CD4-positive, alpha-beta T cell treated with Interleukin-4 for 4 hours (primary cell): ENCODE data around the gene RYR3.

Source experiments
- DNase-seq: peaks from one replicate; pipeline ENCODE4 v3.0.0-alpha.2; 2020

Gene RYR3

DNA sequence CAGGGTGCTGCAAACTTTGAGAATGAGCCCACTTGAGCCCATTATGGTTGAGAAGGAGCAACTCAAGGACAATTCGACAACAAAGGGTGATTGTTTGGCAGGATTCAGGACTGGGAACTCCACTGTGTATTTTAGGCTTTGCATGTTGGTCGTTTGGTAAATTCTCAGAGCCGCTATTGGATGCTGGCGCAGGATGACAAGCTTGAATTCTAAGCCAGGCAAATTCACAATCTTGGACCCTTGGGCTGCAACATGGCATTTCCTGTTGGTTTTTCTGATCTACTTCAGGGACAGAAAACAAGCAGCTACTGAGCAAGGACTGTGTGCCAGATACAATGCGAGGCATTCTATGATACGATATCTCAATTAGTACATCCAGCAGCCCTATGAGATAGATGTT, 82.8 kb downstream of the RYR3 start:
- no peak for DNase-seq

DNA sequence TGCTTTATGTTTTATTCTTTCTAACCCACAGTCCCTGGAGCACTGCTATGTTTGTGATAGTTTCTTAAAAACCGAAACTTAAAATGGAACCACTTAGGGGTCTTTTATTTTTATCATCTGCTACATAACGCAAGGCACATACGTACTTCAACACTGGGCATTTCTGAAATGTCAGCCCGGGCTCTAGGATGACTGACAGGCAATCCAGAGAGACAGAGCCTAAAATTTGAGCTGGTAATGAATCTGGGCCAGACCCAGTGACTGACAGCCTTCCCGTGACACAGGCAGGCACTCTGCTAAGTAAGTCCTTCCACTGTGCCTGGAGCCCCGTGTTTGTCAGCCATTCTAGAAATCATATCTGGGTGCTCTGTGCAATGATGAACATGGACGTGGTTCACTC, 84.6 kb downstream of the RYR3 start:
- no peak for DNase-seq

DNA sequence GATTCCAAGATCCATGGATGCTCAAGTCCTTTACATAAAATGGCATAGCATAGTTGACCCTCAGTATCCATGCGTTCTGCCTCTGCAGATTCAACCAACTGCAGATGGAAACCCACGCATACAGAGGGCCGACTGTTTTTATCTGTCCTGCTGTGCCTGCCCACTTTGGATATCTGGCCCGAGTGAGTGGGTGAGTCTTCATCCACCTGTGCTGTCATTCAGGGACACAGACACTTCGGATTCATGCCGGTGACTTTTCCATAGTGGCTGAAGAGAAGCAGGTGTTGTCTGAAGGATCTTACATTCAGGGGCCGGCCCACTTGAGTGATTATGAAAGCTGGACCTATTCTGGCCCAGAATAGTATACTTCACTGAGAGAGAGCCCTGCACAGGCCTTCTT, 85.1 kb downstream of the RYR3 start:
- no peak for DNase-seq

DNA sequence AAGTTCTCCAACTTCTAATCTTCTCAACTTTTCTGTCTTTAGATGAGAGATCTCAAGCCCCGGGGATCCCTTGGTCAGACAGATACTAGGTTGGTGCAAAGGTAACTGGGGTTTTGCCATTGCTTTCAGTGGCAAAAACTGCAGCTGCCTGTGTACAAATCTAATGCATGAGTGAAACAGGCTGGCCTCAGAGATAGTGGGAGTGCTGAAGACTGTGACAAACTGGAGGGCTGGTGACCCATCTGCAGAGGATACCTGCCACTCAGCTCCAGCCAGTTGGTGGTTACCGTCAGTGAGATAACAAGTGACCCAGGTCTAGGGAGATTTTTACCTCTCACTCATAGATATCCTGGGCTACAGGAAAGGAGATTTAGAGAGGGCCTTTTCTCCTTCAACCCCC, 85.7 kb downstream of the RYR3 start:
- DNase-seq = no peak

DNA sequence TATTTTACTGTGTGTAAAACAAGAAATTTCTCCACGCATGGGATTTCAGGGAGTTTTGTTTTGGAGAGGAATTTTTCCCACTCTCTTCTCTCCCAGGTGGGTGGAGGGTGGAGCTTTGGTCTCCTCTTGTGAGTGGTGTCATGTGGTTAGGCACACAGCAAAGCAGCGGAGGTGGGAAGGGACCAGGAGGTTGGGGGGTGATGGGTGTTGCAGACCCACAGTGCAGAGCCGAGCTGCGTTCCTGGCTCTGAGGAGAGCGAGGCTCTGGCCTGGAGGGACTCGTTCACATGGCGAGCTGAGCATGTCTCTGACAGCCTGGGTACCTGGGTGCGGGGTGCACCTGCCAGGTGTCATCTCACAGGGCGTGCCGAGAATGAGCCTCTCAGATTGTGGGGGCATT, 87.8 kb downstream of the RYR3 start:
- DNase-seq = no peak

DNA sequence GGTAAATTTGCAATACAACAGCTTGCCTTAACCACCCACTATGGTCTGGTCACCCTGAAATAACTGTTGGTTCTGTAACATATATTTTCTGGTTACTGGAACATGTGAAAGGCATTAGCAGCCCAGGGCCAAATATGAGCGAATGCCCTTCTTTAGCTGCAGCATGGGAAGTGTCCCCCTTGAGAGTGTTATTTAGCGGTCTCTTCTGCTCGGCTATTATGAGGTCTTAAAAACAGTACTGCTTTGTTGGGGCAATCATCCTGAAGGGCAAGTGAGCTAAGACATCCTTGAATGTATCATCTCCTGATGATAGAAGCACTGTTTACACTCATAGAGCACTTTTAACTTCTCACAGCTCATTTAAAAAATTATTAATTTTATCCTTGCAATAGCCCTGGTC, 90.2 kb downstream of the RYR3 start:
- DNase-seq = no peak

DNA sequence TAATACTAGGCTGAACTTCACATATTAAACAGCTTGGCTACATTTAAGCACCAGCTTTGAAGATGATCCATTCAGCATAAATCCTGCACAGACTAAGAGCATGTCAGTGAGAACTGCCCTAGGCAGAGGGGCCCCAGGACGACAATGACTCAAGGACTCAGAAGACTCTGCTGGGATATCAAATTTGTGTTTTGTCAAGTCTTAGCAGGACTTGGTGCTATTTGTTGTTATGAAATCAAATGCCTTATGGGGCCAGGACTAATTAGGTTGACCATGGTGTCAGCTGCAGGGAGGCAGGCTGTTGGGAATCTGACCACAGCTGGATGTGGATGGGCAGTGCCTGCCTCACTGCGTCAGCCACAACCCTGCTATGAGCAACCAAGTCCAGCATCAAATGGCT, 91.8 kb downstream of the RYR3 start:
- DNase-seq = no peak

DNA sequence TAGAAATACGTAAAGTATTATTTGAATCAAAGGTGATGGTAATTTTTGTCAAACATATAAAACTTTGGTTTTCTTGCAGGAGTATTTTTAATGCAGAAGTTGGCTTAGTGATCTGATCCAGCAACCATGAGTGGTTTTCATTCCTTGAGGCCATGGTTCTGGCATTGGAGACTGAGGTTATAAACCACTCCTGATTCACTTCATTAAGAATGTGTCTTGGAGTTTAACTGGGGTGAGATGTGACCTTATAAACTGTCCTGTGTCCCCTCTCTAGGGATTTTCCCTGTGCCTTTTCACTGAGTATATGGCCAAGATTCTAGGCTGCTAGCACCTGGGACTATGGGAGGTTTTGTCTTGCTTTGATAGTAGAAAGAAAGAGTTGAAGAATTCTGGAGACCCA, 94.3 kb downstream of the RYR3 start:
- DNase-seq = no peak

DNA sequence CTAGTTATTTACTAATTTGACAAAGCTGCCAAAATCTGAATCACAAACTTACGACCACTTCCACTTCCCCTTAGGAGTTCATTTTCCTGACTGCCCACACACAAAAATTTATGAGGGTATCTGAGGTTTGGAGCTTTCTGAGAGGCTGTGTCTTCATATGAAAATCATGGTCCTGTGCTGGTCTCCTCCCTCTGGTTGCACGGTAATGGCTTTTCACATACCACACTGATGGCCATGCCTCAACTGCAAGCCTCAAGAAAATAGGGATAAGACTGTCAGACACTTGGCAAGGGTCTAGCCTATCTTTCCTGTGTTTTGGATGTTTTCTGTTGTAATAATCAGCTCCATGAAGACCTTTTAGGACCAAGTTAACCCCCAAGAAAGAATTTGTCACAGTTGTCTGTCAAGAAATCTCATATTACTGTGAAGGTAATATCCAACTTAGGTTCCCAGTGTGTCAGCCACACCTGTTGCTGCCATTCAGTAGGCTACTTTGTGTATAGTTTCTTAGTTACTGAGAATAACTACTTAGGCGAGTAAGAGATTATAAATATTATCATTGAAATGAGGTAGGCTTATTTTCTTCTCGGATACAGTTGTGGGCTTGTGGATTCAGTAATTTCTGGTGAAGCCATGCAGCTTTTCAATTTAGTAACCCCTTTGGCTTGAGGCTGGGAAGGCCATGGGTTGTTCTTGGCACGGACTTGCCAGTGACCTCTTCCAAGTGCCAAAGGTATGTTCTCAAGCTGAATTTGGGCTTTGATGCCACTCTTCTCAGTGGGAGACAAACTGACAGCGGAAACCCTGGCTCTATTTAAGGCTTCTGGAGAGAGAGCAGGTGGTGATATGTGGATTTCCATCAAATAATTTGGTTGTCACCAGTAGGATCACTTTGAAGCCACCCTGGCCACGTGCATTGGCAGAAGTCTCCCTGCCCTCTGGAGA, 101.1 kb downstream of the RYR3 start:
- DNase-seq = no peak

DNA sequence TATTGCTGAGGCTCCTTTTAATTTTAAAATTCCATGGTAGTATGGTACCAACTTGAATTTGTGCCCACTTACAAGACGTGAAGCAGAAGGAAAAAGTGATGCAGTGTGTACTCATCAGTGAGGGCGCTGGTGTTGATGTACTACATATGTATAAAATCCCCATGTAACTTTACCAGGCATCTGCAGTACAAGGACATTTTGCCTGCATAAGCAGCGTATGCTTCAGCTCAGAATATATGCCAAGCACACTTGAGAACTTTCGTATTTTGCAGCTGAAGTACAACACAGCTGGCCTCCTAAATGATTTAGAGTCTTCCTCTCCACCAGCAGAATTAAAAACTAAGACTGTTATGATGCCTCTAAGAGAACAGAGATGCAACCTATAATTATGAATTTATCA, 108.9 kb downstream of the RYR3 start:
- DNase-seq = no peak

DNA sequence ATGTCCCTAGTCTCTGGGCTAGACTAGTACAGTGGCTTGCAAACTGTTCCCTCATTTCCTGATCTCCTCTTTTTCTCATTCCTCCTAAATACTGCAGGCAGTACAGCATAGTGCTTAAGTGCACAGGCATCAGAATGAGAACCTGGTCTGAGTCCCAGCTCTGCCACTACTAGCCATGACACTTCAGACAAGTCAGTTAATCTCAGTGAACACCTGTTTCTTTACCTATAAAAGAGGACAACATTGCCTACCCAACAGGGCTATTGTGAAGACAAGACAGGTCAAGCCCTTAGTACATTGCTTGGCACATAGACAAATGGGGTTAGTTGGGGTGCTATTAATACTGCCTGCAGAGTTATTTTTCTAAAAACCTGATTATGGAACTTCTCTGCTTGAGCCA, 113.3 kb downstream of the RYR3 start:
- no peak for DNase-seq

DNA sequence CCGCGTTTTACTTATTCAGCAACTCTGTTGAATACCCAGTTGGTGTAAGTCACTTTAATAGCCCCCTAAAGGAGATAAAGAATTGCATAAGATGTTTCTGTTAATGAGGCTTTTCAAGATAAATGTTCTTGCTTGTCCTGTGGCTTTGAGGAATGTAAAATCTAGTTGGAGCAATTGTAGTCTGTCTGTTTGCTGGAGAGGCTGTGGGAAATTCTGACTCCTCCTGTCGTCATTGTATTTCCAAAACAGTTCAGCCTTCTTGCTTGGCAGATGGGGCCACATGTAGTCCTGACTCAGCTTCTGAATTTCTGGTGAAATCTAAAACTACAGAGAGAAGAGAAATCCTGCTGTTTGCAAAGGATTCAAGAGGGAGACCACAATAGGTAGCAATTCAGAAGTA, 114.4 kb downstream of the RYR3 start:
- DNase-seq = no peak

DNA sequence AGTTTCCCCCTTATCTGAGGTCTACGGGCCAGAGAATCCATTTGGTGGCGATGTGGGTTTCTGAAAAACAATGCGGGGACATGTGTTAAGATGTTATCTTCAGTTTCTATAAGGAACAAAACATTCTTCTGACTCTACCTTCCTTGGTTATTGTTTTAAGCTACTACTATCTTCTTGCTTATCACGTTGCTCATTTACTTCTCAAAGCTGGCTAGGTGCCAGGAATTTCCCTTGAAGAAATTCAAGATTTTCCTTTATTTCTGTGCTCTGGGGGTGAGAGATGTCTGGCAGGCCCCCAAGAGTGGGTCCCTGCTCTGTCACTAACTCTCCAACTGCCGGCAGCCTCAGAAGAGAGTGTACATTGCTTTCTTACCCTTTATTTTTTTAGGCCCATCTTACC, 119.8 kb downstream of the RYR3 start:
- DNase-seq = no peak

DNA sequence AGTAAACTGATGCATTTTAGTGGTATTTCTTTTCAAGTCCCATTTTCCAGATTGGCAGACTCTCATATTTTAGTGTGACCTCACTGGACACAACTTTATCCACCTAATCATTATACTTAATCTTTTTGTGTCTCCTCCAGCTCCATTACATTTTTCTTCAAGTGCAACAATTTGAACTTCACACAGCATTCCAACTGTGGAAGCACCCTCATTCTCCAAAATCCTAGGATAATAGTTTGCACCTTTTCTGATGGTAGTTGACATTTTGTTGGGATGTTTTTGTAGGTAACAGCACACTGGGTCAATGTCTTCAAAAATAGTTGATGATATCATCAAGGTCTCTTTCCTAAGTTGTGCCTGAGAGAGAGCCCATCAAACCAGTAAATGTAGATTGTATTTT, 123.1 kb downstream of the RYR3 start:
- DNase-seq = no peak

DNA sequence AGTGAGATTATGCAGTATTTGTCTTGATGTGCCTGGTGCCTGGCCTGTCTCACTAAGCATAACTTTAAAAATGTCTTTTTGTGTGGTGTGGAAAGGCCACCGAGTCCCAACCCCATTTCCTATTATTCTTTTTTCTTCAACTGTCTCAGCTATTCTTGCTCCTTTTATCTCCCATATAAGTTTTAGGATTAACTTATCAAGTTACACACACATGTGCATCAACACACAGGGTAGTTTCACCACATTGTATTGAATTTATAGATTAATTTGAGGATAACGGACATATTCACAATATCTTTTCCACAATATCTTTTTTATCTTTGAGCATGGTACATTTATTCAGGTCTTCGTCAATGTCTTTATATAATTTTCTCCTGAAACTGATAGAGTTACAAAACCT, 127.6 kb downstream of the RYR3 start:
- no peak for DNase-seq

DNA sequence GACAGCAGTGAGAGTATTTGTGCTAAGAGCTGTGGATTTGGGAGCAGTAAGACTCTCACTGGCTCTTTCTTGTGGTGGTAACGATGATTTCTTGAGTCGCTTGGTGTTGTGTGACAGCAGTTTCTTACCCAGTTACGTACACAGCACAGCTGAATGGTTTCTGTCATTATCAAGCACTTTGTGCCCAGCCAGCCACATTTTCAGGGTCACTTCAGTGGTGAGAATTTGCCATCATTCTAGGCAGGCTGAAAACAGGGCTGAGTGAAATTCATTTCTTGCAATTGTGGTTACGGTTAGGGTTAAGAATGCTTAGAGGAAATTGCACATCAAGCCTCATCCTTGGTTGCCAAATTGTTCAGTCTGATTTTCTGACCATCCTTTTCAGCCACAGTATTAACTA, 130.1 kb downstream of the RYR3 start:
- no peak for DNase-seq

DNA sequence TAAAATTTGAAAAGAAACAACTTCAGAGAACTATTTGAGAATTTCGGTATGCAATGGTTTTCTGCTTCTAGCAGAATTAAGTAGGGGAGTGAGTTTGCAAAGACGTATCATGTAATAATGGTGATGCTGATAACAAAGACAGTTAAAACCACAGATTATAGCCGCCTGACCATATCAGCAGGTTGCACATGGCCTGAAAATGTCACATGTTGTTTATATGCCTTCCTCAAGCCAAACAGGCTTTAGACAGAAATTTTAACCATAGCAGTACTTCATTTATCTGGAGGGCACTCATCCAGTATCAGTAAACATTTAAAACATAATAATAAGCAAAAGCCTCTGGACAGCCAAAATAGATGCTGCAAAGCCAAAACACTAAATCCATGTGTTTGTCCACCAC, 131.7 kb downstream of the RYR3 start:
- DNase-seq = no peak

DNA sequence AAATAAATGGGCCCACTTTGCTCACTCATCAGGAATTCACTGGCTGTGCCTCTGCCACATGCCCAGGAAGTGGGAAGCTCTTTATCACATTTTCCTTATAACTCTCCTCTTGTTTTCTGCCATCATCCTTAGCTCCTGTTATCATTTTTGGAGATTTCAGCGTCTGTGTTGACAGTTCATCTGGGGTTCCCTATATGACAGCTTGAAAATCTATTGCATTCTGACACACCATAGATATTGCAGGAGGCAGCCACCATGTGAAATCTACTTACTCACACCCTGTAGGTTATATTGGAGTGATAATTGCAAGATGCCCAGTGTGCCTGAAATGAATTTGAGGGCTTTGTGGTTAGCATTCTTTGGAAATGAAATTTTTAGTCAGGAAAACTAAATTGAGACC, 132.9 kb downstream of the RYR3 start:
- DNase-seq = no peak

DNA sequence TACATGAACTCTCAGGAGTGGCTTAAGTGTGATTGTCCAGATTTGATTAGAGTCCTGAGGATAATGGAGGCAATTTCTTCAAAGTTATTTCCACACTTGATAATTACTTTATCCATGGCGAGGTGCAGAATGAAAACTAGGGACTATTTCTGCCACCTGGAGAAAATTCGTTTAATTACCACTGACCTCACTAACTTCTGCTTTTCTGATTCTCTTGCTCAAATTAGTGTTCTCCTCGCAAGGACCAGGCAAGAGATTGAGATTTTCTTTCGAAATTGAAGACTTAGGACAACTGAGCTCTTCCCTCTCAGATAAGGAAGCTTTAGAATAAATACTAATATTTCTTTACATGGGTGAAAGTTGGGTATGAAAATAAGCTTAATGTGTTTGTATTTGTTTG, 135.2 kb downstream of the RYR3 start:
- DNase-seq = no peak

DNA sequence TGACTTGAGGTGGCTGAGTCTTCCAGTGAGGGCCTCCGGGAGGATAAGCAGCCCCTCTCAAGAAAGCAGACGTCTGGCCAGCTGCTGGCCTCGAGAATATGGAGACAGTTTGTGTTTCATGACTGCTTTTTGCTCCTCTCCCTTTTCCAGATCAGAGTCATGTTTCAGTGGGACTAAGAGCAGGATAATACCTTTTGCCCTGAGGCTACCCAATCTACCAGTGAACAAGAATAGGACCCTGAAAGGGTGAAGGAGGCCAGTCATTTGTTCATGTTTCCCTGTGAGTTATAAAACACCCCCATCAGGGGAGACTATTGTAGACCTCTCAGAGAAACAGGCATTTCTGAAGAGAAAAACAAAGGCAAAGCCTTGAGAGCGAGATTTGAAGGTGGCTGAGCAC, 137.4 kb downstream of the RYR3 start:
- no peak for DNase-seq

DNA sequence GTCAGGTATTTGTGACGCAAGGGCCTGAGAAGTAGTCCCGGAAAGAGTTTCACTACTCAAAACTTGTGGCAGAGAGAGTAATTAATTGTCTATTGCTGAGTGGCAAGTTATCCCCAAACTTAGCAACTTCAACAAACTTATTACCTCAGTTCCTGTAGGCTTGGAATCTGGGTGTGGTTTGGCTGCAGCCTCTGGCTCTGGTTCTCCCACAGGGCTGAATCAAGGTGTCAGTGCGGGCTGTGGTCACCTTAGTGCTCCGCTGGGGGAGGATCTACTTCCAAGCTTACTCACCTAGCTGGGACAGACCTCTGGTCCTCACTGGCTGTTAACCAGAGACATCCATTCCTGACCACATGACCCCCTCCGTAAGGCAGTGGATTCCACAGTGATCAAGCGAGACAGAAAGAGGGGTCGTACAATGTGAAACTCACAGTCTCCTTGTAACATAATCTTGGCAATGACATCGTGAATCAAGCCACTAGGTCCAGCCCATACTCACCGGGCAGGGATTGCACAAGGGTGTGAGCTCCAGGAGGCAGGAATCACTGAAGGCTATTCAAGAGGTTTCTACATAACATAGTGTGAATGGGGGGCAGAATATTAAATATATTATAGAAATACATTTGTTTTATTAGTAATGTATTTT, 138.3 kb downstream of the RYR3 start:
- DNase-seq = no peak

DNA sequence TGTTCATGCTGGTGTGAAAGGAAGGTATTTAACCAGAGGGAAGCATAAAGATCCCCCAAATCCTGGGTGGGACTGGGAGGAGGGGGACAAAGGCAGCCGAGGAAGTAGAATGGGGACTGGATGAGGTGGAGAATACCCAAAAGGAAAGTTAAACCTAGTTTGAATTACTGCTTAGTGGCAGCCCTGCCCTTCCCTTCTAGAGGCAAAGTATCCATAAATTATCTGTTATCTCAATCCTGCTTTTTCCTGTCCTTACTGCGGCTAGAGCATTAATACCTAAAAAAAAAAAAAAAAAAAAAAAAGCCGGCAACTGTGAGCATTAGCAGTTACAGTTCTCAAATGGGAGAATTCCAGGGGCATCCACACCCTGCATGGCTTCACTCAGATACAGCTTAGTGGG, 139.0 kb downstream of the RYR3 start:
- no peak for DNase-seq

DNA sequence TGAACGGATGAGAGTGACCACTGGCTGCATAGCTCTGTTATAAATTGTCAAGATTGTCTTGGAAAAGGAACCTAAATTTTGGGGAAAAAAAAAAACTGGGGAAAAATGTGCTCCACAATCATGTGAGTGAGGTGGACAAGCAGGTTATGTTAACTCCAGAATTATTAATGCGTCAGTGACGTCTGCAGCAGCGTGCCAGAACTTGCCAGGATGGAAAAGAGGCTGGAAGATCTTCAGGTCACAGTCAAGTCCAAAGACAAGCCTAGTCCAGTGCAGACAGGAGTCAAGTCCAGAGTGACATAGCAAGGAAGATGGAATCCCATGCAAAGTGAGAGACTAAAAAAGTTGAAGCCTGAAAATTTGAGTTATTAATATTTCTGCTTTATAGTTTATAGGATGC, 140.6 kb downstream of the RYR3 start:
- no peak for DNase-seq

DNA sequence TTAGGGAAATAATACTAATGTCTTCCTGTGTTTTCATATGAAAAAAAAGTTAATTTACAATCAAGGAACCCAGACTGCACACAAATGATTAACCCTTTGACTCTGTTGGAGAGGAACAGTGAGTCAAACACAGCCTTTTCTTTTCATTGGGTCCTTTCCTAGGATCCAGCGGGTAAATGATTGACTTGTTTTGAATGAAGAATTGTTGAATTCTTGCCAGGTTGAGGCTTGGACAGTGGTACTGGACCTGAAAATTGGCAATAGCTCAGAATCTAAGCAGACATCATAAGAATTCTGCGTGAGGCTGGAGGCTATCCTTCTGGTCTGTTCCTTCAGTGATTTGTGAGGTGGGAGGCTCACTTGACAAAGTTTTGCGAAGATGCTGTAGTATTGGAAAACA, 143.0 kb downstream of the RYR3 start:
- DNase-seq = no peak

DNA sequence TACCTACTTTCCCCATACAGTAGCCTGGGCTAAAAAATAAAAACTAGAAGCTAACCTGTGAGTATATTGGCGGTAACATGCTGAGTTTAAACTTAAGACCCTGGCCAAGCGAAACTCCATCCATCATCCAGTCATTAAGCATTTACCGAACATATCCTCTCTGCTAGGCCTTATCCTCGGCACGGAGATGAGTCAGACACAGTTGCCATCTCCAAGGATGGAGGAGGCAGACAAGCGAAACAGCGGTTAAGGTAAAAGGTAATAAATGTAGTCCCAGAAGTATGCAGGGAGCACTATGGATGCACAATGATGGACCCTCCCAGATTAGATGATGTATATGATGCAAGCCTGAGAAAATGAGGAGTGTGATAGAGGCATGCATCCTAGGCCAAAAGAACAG, 143.6 kb downstream of the RYR3 start:
- no peak for DNase-seq
